Smooth muscle cell (in vitro differentiated cells): ENCODE results near the gene VPS4B. TPM values are rescaled to one million over a fixed set of nuclear protein-coding genes. Genes with fewer than 3 reads are reported as not detected.

Experiments used
- DNase-seq: peaks from one replicate; lab custom pipeline; 2025; ENCODE audit not compliant: unreplicated experiment; lab: John Stamatoyannopoulos, UW
- H2AFZ ChIP-seq: fragments of 200-600 bp; sonication (generic); 2 replicates; pipeline ENCODE4 v1.6.0; 2016; ENCODE audit warnings: antibody characterized with exemption, low read depth, mild to moderate bottlenecking
- H3F3A ChIP-seq: fragments of 200-600 bp; sonication (generic); 2 replicates; pipeline ENCODE4 v1.6.0; 2017; ENCODE audit warnings: antibody characterized with exemption, low read depth
- H3K27ac ChIP-seq: fragments of 200-600 bp; sonication (generic); 2 replicates; pipeline ENCODE4 v1.5.1; 2016; ENCODE audit warnings: low read depth, mild to moderate bottlenecking
- H3K27me3 ChIP-seq: fragments of 200-600 bp; sonication (generic); 2 replicates; pipeline ENCODE4 v1.6.1; 2016; ENCODE audit warnings: low read depth, mild to moderate bottlenecking
- H3K36me3 ChIP-seq: fragments of 200-600 bp; sonication (generic); 2 replicates; pipeline ENCODE4 v1.5.1; 2016; ENCODE audit warnings: low read depth
- H3K4me1 ChIP-seq: fragments of 200-600 bp; sonication (generic); 2 replicates; pipeline ENCODE4 v1.5.1; 2016; ENCODE audit warnings: low read depth
- H3K4me2 ChIP-seq: fragments of 200-600 bp; sonication (generic); 2 replicates; pipeline ENCODE4 v1.6.0; 2016; ENCODE audit warnings: mild to moderate bottlenecking
- H3K4me3 ChIP-seq: fragments of 200-600 bp; sonication (generic); 2 replicates; pipeline ENCODE4 v1.5.1; 2016; ENCODE audit warnings: mild to moderate bottlenecking
- H3K79me2 ChIP-seq: fragments of 200-600 bp; sonication (generic); 2 replicates; pipeline ENCODE4 v1.6.0; 2016; ENCODE audit warnings: low read depth, mild to moderate bottlenecking
- H3K9ac ChIP-seq: fragments of 200-600 bp; sonication (generic); 2 replicates; pipeline ENCODE4 v1.6.0; 2016; ENCODE audit warnings: low read depth
- H3K9me3 ChIP-seq: fragments of 200-600 bp; sonication (generic); replicated peaks from 2 replicates; pipeline ENCODE4 v1.5.1; 2016; ENCODE audit warnings: low read depth
- H4K20me1 ChIP-seq: fragments of 200-600 bp; sonication (generic); 2 replicates; pipeline ENCODE4 v1.6.0; 2016; ENCODE audit warnings: low read depth
- CTCF ChIP-seq: fragments of 200-600 bp; sonication (generic); IDR thresholded peaks from 2 replicates; pipeline ENCODE4 v1.5.1; 2017; ENCODE audit warnings: borderline replicate concordance, mild to moderate bottlenecking, antibody characterized with exemption; ENCODE audit not compliant: insufficient read depth, poor library complexity, severe bottlenecking
- WGBS: methylation state at CpG from one replicate; pipeline ENCODE4 v1.1.7; 2016; ENCODE audit warnings: low lambda C conversion rate; 5-methylcytosine and 5-hydroxymethylcytosine counted together
- polyA plus RNA-seq: library from polyadenylated mRNA; unstranded; fragments of >200 nt; fragmentation: Nextera tagmentation; extraction: Ambion mirVana; gene quantifications from 2 replicates; pipeline ENCODE4 v1.2.1, GENCODE V29; 2016
- total RNA-seq: library from RNA; depleted of rRNA; stranded (reverse); fragments of >200 nt; gene quantifications from 2 replicates; pipeline ENCODE4 v1.2.3, GENCODE V29; 2014

Gene VPS4B
- total RNA-seq (37.4 and 41.5 TPM in 2 replicates), polyA plus RNA-seq (21.3 and 32.9 TPM in 2 replicates)

- Histone ChIP-seq H3K27me3 (no peaks in the 10 kb centered on the region), H3K4me2 (peak within 1 kb of the TSS; percentile 90), H3F3A (no peaks in the 10 kb centered on the region), H3K36me3 (no peaks in the 10 kb centered on the region), H3K9ac (peak within 1 kb of the TSS; percentile 96), H3K27ac (peak within 1 kb of the TSS; percentile 97), H4K20me1 (peaks cover 22% of the 10 kb centered on the region), H3K79me2 (peaks cover 48% of the 10 kb centered on the region), H3K9me3 (no peaks in the 10 kb centered on the region), H2AFZ (peak within 1 kb of the TSS; percentile 86), H3K4me3 (peak within 1 kb of the TSS; percentile 85), H3K4me1 (no peaks in the 10 kb centered on the region)
- under 1% methylated on average over 52 of the region's 58 CpGs for WGBS
- DNase-seq = peak; percentile 95
- TF ChIP-seq CTCF = no peak
Measured at GRCh38 chr18:63422087-63422863, at the start of gene VPS4B. TSS of gene VPS4B (minus strand) at chr18:63422476. CDS start at chr18:63422259, 217 bp downstream.

- no peaks in the 10 kb centered on the region for H3K79me2 ChIP-seq
- no peaks in the 10 kb centered on the region for H3K4me1 ChIP-seq
- no peak overlapping the region for H2AFZ ChIP-seq
- 93% methylated on average over 12 of the region's 12 CpGs for WGBS
- no peak overlapping the region for H3K4me2 ChIP-seq
- no peaks in the 10 kb centered on the region for H3K36me3 ChIP-seq
- H3K9me3 ChIP-seq = no peaks in the 10 kb centered on the region
- no peak overlapping the region for H3K9ac ChIP-seq
- H3K4me3 ChIP-seq = no peak overlapping the region
- no peaks in the 10 kb centered on the region for H3K27me3 ChIP-seq
- no peaks in the 10 kb centered on the region for H3F3A ChIP-seq
- DNase-seq = no peak
- H3K27ac ChIP-seq = no peak overlapping the region
- H4K20me1 ChIP-seq = no peaks in the 10 kb centered on the region
- TF ChIP-seq CTCF = no peak
Measured at GRCh38 chr18:63470751-63471150, 48.5 kb upstream of the VPS4B start.

- WGBS = 93% methylated on average over 3 of the region's 3 CpGs
- no peak for DNase-seq
- no peak overlapping the region for H3K4me3 ChIP-seq
- H3F3A ChIP-seq = no peaks in the 10 kb centered on the region
- no peaks in the 10 kb centered on the region for H4K20me1 ChIP-seq
- H3K4me2 ChIP-seq = no peak overlapping the region
- no peak overlapping the region for H2AFZ ChIP-seq
- H3K9ac ChIP-seq = no peak overlapping the region
- H3K27ac ChIP-seq = no peak overlapping the region
- TF ChIP-seq CTCF = no peak
- H3K4me1 ChIP-seq = no peaks in the 10 kb centered on the region
- H3K9me3 ChIP-seq = no peaks in the 10 kb centered on the region
- H3K36me3 ChIP-seq = no peaks in the 10 kb centered on the region
- no peaks in the 10 kb centered on the region for H3K79me2 ChIP-seq
- H3K27me3 ChIP-seq = no peaks in the 10 kb centered on the region
Measured at GRCh38 chr18:63468575-63468974, 46.3 kb upstream of the VPS4B start.

- WGBS = 94% methylated on average over 4 of the region's 4 CpGs
- TF ChIP-seq CTCF = no peak
- Histone ChIP-seq H3K4me2 (no peak overlapping the region), H3K27ac (no peak overlapping the region), H3F3A (no peaks in the 10 kb centered on the region), H4K20me1 (no peaks in the 10 kb centered on the region), H3K79me2 (no peaks in the 10 kb centered on the region), H3K36me3 (no peaks in the 10 kb centered on the region), H3K4me1 (no peaks in the 10 kb centered on the region), H2AFZ (no peak overlapping the region), H3K4me3 (no peak overlapping the region), H3K9ac (no peak overlapping the region), H3K9me3 (no peaks in the 10 kb centered on the region), H3K27me3 (no peaks in the 10 kb centered on the region)
- no peak for DNase-seq
Measured at GRCh38 chr18:63467699-63468098, 45.4 kb upstream of the VPS4B start.
